Keratinocyte (primary cell): ENCODE measurements around the gene SYNE2.

Source experiments
- EZH2 ChIP-seq: IDR thresholded peaks from one replicate; pipeline ENCODE4 v1.6.1; 2012; ENCODE audit warnings: inconsistent platforms, mild to moderate bottlenecking, low read length, moderate library complexity
- TF ChIP-seq, protein P1 (sequence below), 3 experiments: IDR thresholded peaks in 1 of 3; conservative IDR thresholded peaks in 1 of 3; optimal IDR thresholded peaks in 1 of 3; 2 replicates in 2 of 3; 3 replicates in 1 of 3; pipeline versions ENCODE3 to v1.5.1; 2011; ENCODE audit warnings: low read length in 3 of 3, mild to moderate bottlenecking in 3 of 3, moderate library complexity in 2 of 3, control low read depth in 1 of 3, inconsistent platforms in 1 of 3; ENCODE audit not compliant: insufficient read depth in 2 of 3; ENCODE audit errors: extremely low read depth in 1 of 3

- TF ChIP-seq, protein P1, sequence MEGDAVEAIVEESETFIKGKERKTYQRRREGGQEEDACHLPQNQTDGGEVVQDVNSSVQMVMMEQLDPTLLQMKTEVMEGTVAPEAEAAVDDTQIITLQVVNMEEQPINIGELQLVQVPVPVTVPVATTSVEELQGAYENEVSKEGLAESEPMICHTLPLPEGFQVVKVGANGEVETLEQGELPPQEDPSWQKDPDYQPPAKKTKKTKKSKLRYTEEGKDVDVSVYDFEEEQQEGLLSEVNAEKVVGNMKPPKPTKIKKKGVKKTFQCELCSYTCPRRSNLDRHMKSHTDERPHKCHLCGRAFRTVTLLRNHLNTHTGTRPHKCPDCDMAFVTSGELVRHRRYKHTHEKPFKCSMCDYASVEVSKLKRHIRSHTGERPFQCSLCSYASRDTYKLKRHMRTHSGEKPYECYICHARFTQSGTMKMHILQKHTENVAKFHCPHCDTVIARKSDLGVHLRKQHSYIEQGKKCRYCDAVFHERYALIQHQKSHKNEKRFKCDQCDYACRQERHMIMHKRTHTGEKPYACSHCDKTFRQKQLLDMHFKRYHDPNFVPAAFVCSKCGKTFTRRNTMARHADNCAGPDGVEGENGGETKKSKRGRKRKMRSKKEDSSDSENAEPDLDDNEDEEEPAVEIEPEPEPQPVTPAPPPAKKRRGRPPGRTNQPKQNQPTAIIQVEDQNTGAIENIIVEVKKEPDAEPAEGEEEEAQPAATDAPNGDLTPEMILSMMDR (optimal IDR thresholded peaks at IDR 0.05 in 1 of 3, IDR thresholded peaks at IDR 0.05 in 1 of 3, conservative IDR thresholded peaks at IDR 0.05 in 1 of 3; ENCODE audit: extremely low read depth in 1 of 3, insufficient read depth in 2 of 3, low read length in 3 of 3) = no peak
- no peak for TF ChIP-seq EZH2
Measured at GRCh38 chr14:64176330-64176729, 323.5 kb downstream of the SYNE2 start.
